GM19468 (cell line): ENCODE measurements around the gene SERPINB10.

ENCODE experiments used
- ATAC-seq: cut with Tn5 transposase; IDR thresholded peaks from one replicate; pipeline ENCODE4 v1.9.1; 2021; ENCODE audit warnings: mild to moderate bottlenecking, moderate library complexity, moderate number of reproducible peaks; ENCODE audit not compliant: unreplicated experiment; ENCODE audit errors: extremely low read depth

Gene SERPINB10, protein sequence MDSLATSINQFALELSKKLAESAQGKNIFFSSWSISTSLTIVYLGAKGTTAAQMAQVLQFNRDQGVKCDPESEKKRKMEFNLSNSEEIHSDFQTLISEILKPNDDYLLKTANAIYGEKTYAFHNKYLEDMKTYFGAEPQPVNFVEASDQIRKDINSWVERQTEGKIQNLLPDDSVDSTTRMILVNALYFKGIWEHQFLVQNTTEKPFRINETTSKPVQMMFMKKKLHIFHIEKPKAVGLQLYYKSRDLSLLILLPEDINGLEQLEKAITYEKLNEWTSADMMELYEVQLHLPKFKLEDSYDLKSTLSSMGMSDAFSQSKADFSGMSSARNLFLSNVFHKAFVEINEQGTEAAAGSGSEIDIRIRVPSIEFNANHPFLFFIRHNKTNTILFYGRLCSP

GRCh38 chr18:63907664-63908063 is at the start of gene SERPINB10:
Gene SERPINB10, plus strand, starts transcription at chr18:63907958. Its CDS starts 7,553 bp downstream, at chr18:63915511.
- ATAC-seq: no peak

- no peak for ATAC-seq
Observed at GRCh38 chr18:63858456-63858855, 49.3 kb upstream of the SERPINB10 start.

- ATAC-seq: no peak
Observed at GRCh38 chr18:63859781-63860475, 47.8 kb upstream of the SERPINB10 start.

DNA sequence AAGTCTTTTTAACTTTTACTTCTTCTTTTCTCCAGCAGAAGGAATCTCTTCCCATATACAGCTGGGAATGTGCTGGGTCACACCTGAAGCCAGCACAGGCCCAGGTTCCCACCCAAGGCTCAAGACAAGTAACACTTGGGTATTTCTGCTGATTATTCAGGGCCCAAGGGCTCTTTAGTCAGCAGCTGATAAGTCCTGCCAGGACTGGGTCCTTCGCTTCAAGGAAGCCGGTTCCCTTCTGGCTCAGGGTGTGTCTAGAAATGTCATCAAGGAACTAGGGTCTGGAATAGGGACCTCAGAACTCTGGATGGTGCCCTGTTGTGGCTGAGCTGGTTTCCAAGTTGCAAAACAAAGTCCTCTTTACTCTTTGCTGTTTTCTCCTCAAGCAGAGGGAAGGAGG is 47.2 kb upstream of the SERPINB10 start:
- ATAC-seq: no peak

DNA sequence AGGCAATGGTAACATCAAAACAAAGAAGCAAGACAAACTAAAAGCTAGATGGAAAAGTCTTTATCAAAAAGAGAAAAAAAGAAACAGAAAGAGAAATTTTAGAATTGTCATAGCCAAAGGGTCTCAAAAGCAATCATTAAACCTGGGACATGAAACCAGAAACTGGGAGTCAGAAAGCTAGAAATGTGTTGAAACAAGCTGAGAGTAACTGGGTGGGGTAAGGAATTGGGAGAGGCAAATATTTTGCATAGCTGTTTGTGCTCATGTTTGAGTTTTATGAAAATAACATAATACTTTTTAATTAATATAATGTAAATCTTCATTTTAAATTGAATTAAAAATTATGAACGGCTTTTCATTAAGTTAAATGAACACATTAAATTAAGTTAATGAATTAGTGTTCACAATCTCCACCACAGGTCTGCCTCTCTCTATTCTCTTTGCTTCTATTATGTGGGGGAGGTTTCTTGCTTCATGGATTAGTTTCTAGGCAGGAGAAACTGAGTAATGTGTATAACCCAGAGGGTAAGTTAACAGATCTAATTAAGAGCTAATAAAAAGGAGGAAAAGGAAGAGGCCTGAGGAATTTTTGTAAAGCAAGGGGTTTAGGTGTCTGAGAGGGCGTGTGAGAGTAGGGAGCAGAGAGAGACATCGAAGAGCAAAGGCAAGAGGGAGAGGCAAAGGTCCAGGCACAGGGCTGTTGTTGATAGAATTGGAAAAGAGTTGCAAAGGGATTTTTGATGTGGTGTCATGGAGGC is 40.2 kb upstream of the SERPINB10 start:
- ATAC-seq: no peak

DNA sequence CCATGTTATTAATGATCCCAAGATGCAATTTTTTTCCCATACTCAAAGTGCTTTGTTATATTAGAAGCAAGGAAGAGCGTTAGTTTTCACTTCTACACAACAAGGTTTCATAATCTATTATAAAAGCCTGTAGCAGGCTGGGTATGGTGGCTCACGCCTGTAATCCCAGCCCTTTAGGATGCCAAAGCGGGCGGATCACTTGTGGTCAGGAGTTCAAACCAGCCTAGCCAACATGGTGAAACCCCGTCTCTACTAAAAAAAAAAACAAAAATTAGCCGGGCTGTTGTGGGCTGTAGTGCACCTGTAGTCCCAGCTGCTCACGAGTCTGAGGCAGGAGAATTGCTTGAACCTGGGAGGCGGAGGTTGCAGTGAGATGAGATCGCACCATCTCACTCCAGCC is 39.2 kb upstream of the SERPINB10 start:
- ATAC-seq: no peak

- no peak for ATAC-seq
Observed at GRCh38 chr18:63869374-63869773, 38.4 kb upstream of the SERPINB10 start.

DNA sequence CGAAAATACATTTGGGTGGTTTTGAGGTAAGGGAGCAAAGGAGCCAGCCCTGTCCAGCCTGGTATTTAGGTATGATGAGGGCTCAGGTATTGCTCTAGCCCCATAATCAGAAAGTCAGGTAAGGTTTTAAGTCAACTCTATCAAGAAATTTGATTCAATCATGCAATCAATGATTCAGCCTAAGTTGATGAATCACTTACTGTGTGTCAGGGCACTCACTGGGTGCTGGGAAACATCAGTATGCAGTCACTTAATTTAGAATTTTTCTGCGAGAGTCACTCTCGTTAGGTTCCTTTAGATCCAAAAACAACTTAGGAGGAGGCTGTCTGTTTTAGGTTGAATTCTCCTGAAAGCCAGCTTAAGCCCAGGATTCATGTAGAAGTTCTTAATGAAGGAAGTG is 37.9 kb upstream of the SERPINB10 start:
- ATAC-seq: no peak

- no peak for ATAC-seq
Observed at GRCh38 chr18:63871836-63872235, 35.9 kb upstream of the SERPINB10 start.

GRCh38 chr18:63872586-63872985 is 35.2 kb upstream of the SERPINB10 start:
- no peak for ATAC-seq

GRCh38 chr18:63878343-63878742 is 29.4 kb upstream of the SERPINB10 start:
- no peak for ATAC-seq

- ATAC-seq: no peak
Observed at GRCh38 chr18:63878925-63879324, 28.8 kb upstream of the SERPINB10 start.

- no peak for ATAC-seq
Observed at GRCh38 chr18:63879709-63880108, 28.0 kb upstream of the SERPINB10 start.

GRCh38 chr18:63881851-63882250 is 25.9 kb upstream of the SERPINB10 start:
- no peak for ATAC-seq

GRCh38 chr18:63882333-63883141 is 25.2 kb upstream of the SERPINB10 start:
- ATAC-seq: no peak

- no peak for ATAC-seq
Observed at GRCh38 chr18:63883617-63884016, 24.1 kb upstream of the SERPINB10 start.

DNA sequence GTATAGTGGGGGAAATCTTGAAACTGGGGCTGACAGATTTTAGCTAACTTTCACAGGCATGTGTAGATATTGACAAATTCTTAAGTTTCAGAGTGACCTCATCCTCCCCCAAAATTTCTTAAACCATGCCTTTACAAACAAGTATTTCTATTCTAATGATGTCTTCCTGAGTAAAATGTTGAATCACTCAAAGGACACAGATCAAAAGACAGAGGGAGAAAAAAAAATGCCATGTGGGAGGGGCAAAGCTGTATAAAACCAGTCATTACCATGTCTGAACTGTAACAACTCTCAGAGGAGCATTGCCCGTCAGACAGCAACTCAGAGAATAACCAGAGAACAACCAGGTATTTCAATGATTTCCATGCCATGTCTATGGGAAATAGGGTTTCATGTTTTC is 20.3 kb upstream of the SERPINB10 start, which contains the start of gene SERPINB2:
Gene SERPINB2, plus strand, starts transcription at position 282 of the 400 bp plus-strand sequence. CDS start 3,740 bp downstream, outside the sequence.
- no peak for ATAC-seq

- ATAC-seq: no peak
Observed at GRCh38 chr18:63888470-63889190, 19.1 kb upstream of the SERPINB10 start.

GRCh38 chr18:63889626-63890025 is 18.1 kb upstream of the SERPINB10 start:
- ATAC-seq: no peak
